SH-SY5Y (cell line): Measurements from ENCODE around the gene KIAA1958.

Experiments used
- GATA2 ChIP-seq: IDR thresholded peaks from 2 replicates; pipeline ENCODE4 v1.6.1; 2011; ENCODE audit warnings: mild to moderate bottlenecking, low read depth, low read length
- GATA3 ChIP-seq: IDR thresholded peaks from 2 replicates; pipeline ENCODE4 v1.6.1; 2011; ENCODE audit warnings: low read depth, mild to moderate bottlenecking, low read length, moderate library complexity

- no peak for TF ChIP-seq GATA2
- no peak for TF ChIP-seq GATA3
Measured at GRCh38 chr9:112624711-112625707, 138.4 kb downstream of the KIAA1958 start.
